Fibroblast of mammary gland (primary cell): ENCODE results near the gene LRRC18.

ENCODE experiments used
- DNase-seq: peaks from one replicate; pipeline ENCODE4 v3.0.0-alpha.2; 2010; ENCODE audit warnings: low read depth
- H3K4me3 ChIP-seq: 2 replicates; pipeline ENCODE4 v1.5.1; 2011; ENCODE audit warnings: low read depth, mild to moderate bottlenecking, low read length, moderate library complexity; ENCODE audit not compliant: control insufficient read depth
- TF ChIP-seq, protein P1 (sequence below): conservative IDR thresholded peaks from 2 replicates; pipeline ENCODE4 v1.5.1; 2011; ENCODE audit warnings: low read depth, low read length, inconsistent platforms; ENCODE audit not compliant: control insufficient read depth, insufficient read depth

LRRC18 gene

DNA sequence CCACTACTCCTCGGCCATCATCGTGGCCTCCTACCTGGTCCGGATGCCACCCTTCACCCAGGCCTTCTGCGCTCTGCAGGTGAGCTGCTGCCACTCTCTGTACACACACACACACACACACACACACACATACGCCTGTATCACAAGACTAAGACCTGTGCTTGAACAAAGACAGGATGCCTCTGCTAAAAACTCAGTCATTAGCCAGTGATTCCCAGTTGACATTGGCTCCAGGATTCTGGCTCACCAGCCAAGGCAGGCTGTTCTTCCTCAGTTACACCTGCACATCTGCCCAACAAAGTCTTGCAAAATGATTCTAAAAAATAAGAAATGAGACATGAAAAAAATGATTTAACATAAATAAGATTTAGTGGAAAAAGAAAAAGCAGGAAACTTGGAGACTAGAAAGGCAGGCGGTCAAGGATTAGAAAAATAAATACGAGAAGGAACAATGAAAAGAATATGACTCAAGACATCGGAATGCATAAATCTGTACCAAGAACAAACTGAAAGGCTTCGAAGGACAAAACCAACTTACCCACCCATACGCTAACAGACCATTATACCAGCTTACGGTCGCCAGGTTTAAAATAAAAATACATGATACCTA, 7.4 kb upstream of the LRRC18 start:
- no peak overlapping the region for H3K4me3 ChIP-seq
- TF ChIP-seq, protein P1, sequence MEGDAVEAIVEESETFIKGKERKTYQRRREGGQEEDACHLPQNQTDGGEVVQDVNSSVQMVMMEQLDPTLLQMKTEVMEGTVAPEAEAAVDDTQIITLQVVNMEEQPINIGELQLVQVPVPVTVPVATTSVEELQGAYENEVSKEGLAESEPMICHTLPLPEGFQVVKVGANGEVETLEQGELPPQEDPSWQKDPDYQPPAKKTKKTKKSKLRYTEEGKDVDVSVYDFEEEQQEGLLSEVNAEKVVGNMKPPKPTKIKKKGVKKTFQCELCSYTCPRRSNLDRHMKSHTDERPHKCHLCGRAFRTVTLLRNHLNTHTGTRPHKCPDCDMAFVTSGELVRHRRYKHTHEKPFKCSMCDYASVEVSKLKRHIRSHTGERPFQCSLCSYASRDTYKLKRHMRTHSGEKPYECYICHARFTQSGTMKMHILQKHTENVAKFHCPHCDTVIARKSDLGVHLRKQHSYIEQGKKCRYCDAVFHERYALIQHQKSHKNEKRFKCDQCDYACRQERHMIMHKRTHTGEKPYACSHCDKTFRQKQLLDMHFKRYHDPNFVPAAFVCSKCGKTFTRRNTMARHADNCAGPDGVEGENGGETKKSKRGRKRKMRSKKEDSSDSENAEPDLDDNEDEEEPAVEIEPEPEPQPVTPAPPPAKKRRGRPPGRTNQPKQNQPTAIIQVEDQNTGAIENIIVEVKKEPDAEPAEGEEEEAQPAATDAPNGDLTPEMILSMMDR = no peak
- DNase-seq = no peak

DNA sequence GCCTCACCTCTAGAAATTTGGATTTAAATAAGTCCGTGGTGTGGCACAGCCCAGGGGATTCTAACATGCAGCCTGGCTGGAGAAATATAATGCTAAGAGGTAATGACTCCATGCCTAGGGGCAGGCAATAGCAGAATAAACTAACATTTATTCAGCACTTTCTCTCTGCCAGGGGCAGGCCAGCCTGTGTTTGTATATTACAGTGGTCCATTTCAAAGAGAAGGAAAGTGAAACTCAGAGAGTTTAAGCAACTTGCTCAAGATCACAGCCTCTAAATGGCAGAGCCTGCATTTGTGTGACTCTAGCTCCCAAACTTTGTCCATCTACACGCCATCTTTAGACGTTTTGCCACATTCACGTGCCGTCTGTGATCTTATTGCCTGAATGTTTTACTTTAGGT, 6.7 kb upstream of the LRRC18 start:
- TF ChIP-seq, protein P1 = no peak
- DNase-seq = no peak
- no peak overlapping the region for H3K4me3 ChIP-seq

DNA sequence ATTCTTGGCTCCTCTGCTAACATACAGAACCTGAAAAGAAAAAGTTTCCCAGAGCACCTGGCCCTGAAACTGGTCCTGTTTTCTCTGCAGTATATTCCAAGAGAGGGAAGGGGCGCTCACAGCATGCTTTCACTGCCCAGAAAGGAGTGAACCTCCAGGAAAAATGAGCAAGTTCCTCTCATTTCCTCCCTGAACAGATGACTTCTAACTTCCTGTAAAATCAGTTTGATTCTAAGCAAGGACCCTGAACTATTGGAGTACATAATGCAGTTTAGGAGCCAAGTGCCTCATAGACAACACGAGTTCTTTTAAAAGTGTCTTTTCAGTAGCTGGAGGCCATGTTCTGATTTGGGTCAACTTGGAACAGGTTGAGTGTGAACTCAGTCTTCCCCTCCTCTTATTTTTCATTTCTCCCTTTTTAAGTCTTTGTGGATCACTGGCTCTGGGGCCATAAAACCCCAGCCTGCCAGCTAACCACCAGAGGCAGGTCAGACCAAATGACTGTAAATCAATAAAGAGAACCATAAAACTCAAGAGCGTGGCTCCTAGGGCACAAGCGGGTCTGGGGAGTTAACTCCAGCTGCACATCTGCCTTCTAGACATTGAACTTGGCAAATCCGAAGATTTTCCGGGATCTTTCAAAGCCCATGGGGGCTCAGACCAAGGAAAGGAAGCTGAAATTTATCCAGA, 5.9 kb upstream of the LRRC18 start:
- no peak for DNase-seq
- TF ChIP-seq, protein P1 = no peak
- H3K4me3 ChIP-seq = no peak overlapping the region

DNA sequence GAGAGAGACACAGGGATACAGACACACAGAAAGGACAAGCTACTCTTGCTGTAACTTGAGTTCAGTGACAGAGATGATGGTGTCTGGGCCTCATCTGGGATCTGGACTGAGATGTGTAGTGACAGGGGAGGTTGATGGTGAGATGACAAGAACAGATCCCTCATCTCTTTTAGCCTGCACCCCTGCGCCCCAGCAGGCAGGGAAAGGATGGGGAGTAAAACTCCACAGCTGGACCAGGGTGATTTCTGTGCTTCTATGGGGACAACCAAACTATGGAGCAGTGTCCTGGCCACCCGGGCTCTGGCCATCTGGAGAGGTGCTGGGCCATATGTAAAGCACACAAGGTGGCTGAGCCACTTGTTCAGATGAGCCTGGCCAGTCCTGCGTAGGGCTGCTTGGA, 4.5 kb upstream of the LRRC18 start:
- TF ChIP-seq, protein P1 = no peak
- DNase-seq = no peak
- no peak overlapping the region for H3K4me3 ChIP-seq

DNA sequence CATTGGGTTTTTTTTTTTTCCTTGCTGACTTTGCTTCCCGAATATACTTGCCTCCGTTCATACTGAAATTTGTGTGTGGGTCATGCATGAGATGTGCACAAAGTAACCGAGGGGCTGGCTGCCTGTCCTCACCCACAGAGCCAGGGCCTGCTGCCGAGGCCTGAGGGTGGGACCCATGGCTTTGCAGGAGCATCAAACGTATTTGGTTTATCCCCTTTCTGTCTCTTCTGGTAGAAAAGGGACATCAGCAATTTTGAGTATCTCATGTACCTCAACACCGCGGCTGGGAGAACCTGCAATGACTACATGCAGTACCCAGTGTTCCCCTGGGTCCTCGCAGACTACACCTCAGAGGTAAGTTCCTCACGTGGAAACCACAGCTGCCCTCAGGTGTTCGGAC, 3.5 kb upstream of the LRRC18 start:
- no peak overlapping the region for H3K4me3 ChIP-seq
- no peak for DNase-seq
- TF ChIP-seq, protein P1 = no peak

DNA sequence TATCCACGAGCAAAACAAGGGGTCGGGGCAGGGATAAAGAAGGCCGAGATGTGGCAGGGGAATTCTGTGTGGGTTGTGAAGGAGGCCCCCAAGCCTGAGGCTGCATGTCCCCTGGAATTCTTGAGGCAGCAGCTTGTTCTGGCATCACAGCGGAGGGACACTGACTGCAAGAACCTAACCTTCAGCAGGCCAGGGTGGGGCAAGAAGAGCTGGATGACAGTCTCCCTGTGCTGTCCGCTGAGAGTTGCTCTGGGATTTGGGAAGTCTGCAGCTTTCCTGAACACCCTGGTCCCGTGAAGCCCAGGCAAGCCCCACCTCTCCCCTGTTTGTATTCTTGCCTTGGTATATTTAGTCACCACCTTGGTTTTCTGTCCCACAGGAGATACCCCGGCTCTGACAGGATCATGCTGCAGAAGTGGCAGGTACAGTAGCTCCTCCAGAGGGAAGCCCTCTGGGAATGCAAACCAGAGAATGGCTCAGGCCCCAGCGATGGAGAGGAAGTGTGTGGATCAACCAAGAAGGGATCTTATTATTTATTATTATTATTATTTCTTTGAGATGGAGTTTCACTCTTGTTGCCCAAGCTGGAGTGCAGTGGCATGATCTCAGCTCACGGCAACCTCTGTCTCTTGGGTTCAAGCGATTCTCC, 1.9 kb upstream of the LRRC18 start:
- no peak for DNase-seq
- H3K4me3 ChIP-seq = no peak overlapping the region
- TF ChIP-seq, protein P1 = no peak

DNA sequence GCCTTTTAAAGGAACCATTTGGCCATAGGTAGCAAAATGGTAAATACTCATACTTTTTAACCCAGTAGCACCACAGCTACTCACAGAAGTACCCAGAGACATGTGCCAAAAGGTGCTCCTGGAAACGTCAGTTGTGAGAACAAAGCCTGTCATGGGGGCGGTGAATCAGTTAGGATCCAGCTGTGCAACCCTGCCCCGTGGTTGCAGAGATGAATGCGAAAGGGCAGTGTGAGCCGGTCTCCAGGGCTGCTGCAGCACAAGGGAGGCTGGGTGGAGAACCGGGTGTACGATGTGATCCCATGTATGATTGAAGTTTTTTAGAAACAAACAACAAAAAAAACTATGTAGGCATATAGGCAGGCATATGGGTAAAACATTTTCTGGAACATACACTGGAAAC, 1.3 kb upstream of the LRRC18 start:
- no peak overlapping the region for H3K4me3 ChIP-seq
- DNase-seq = no peak
- TF ChIP-seq, protein P1 = no peak
